Activated naive CD8-positive, alpha-beta T cell treated with anti-CD3 and anti-CD28 coated beads for 36 hours (primary cell): ENCODE results near the gene ELMOD1. TPM values are rescaled to one million over a fixed set of nuclear protein-coding genes. Genes with fewer than 3 reads are reported as not detected.

Source experiments
- DNase-seq: peaks from one replicate; pipeline ENCODE4 v3.0.0; 2021
- H3K27ac Mint-ChIP-seq: one replicate; pipeline ENCODE4 v1.8.0; 2022; ENCODE audit warnings: mild to moderate bottlenecking, moderate library complexity, mixed read lengths
- H3K27me3 Mint-ChIP-seq: one replicate; pipeline ENCODE4 v1.8.0; 2022; ENCODE audit warnings: mild to moderate bottlenecking, mixed read lengths
- H3K36me3 Mint-ChIP-seq: one replicate; pipeline ENCODE4 v1.8.0; 2021; ENCODE audit warnings: mild to moderate bottlenecking, mixed read lengths
- H3K4me1 Mint-ChIP-seq: one replicate; pipeline ENCODE4 v1.8.0; 2021; ENCODE audit warnings: mixed read lengths
- H3K4me3 Mint-ChIP-seq: one replicate; pipeline ENCODE4 v1.8.0; 2022; ENCODE audit warnings: mild to moderate bottlenecking, moderate library complexity, mixed read lengths
- H3K9me3 Mint-ChIP-seq: one replicate; pipeline ENCODE4 v1.8.0; 2022; ENCODE audit warnings: mixed read lengths
- total RNA-seq, 2 experiments: library from RNA; stranded (reverse); gene quantifications; one replicate each; pipeline ENCODE4 v1.2.3, GENCODE V29; 2021

ELMOD1 gene
- total RNA-seq, 2 experiments from 2014 or later, result not detected

- Mint-ChIP-seq H3K9me3 (no peaks in the 10 kb centered on the region), H3K27me3 (peaks cover 30% of the 10 kb centered on the region), H3K4me3 (no peak overlapping the region), H3K27ac (no peak overlapping the region), H3K4me1 (no peaks in the 10 kb centered on the region), H3K36me3 (no peaks in the 10 kb centered on the region)
- DNase-seq, result no peak
Observed at GRCh38 chr11:107705027-107705426, 114.1 kb downstream of the ELMOD1 start.

- H3K27me3 Mint-ChIP-seq, result peaks cover 32% of the 10 kb centered on the region
- H3K4me1 Mint-ChIP-seq, result no peaks in the 10 kb centered on the region
- no peaks in the 10 kb centered on the region for H3K36me3 Mint-ChIP-seq
- H3K9me3 Mint-ChIP-seq, result no peaks in the 10 kb centered on the region
- no peak overlapping the region for H3K4me3 Mint-ChIP-seq
- DNase-seq, result no peak
- H3K27ac Mint-ChIP-seq, result no peak overlapping the region
Observed at GRCh38 chr11:107706531-107706930, 115.6 kb downstream of the ELMOD1 start.

- no peak overlapping the region for H3K4me3 Mint-ChIP-seq
- no peaks in the 10 kb centered on the region for H3K4me1 Mint-ChIP-seq
Observed at GRCh38 chr11:107707215-107707671, 116.3 kb downstream of the ELMOD1 start.

DNA sequence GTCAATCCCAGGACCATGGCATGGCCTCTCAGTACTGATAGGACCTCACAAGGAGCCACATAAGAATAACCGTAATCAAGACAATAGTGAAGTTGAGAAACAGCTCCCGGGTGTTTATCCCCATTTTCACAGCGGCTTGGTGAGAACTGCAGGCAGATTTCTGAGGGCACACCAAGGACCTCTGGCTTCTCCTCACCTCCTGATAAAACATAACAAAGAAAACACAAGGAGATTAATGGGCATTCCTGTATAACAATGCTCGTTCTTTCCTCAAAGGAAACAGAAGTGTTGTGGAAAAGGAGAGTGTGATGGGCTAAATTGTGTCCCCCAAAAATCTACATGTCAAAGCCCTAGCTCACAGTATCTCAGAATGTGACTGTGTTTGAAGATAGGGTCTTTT lies 116.9 kb downstream of the ELMOD1 start:
- no peaks in the 10 kb centered on the region for H3K9me3 Mint-ChIP-seq
- H3K27me3 Mint-ChIP-seq, result peaks cover 28% of the 10 kb centered on the region
- H3K4me1 Mint-ChIP-seq, result no peaks in the 10 kb centered on the region
- H3K36me3 Mint-ChIP-seq, result no peaks in the 10 kb centered on the region
- no peak overlapping the region for H3K27ac Mint-ChIP-seq
- no peak overlapping the region for H3K4me3 Mint-ChIP-seq
- no peak for DNase-seq

More at GRCh38 chr11:107707215-107707671, 116.3 kb downstream of the ELMOD1 start:
- no peak overlapping the region for H3K27ac Mint-ChIP-seq
- DNase-seq, result no peak
- H3K9me3 Mint-ChIP-seq, result no peaks in the 10 kb centered on the region
- H3K36me3 Mint-ChIP-seq, result no peaks in the 10 kb centered on the region
- H3K27me3 Mint-ChIP-seq, result peaks cover 29% of the 10 kb centered on the region

DNA sequence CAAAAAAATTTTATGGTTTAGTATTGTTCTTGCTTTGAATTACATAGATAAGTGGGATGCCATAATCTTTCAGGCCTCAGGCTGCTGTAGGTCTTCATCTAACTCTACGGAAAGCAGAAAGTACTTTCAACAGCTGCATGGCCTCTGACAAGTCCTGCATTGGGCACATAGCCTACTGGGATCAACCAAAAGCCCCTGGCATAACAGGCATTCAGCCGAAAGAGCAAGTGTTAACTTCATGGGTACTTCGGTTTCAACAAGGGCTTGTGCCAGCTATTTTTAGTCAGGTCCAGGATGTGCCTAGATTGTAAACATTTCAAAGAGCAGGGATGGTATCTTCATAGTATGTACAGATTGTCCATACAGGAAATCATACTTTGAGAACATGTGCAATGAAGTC lies 117.8 kb downstream of the ELMOD1 start:
- H3K36me3 Mint-ChIP-seq, result no peaks in the 10 kb centered on the region

GRCh38 chr11:107710301-107710700 lies 119.4 kb downstream of the ELMOD1 start:
- Mint-ChIP-seq H3K4me1 (no peaks in the 10 kb centered on the region), H3K36me3 (no peaks in the 10 kb centered on the region), H3K27ac (no peak overlapping the region), H3K27me3 (peaks cover 28% of the 10 kb centered on the region), H3K4me3 (no peak overlapping the region), H3K9me3 (no peaks in the 10 kb centered on the region)
- DNase-seq, result no peak

More for the DNA sequence above, 117.8 kb downstream of the ELMOD1 start:
- Mint-ChIP-seq H3K4me1 (no peaks in the 10 kb centered on the region), H3K27me3 (peaks cover 26% of the 10 kb centered on the region), H3K4me3 (no peak overlapping the region), H3K9me3 (no peaks in the 10 kb centered on the region), H3K27ac (no peak overlapping the region)
- DNase-seq, result no peak

GRCh38 chr11:107711861-107712755 lies 121.2 kb downstream of the ELMOD1 start, which contains the start of gene SLN:
Gene SLN, minus strand, starts transcription at chr11:107712056.
- H3K27me3 Mint-ChIP-seq, result peaks cover 28% of the 10 kb centered on the region
- no peak within 1 kb of the TSS for H3K4me3 Mint-ChIP-seq
- no peak within 1 kb of the TSS for H3K27ac Mint-ChIP-seq
- no peaks in the 10 kb centered on the region for H3K9me3 Mint-ChIP-seq
- H3K4me1 Mint-ChIP-seq, result no peaks in the 10 kb centered on the region
- no peaks in the 10 kb centered on the region for H3K36me3 Mint-ChIP-seq
- DNase-seq, result no peak

DNA sequence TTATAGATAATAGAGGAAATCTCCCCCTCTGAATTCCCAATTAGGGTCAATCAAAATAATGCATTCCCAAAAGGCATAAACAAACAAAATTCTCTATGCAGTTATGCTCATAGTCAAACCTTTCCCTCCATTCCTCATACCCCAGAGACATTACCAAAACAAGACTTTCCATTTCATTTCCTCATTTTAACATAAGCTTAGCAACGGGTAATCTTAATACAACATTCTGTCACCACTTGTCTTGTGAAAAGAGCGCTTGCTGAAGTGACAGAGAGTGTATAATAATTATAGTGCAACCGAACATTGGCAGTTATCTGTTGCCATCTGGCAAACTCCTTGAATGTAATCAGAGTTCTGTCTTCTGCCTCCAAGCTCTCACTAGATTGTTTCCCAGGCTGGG lies 122.1 kb downstream of the ELMOD1 start:
- no peak for DNase-seq
- Mint-ChIP-seq H3K9me3 (no peaks in the 10 kb centered on the region), H3K27ac (no peak overlapping the region), H3K36me3 (no peaks in the 10 kb centered on the region), H3K27me3 (peaks cover 22% of the 10 kb centered on the region), H3K4me1 (no peaks in the 10 kb centered on the region), H3K4me3 (no peak overlapping the region)

Other genes with a start within 250 kb of the ELMOD1 start
- gene CWF19L2, start 133.3 kb upstream of the ELMOD1 start, total RNA-seq, result 10 to 100 TPM; 12.8 to 13.5 TPM
- 10 to 100 TPM; 18.6 to 19.8 TPM for gene ALKBH8, start 25.4 kb upstream of the ELMOD1 start, total RNA-seq
- not detected for gene SLN, start 120.9 kb downstream of the ELMOD1 start, total RNA-seq